Gastrocnemius medialis (tissue), 4 donors: ENCODE measurements around the gene OXT.

Source experiments
- CTCF ChIP-seq, 5 experiments: fragments of 450-650 bp in 3 of 5; fragments of 200-600 bp in 2 of 5; sonication (generic) in 2 of 5; IDR thresholded peaks in 4 of 5; conservative IDR thresholded peaks in 1 of 5; 1 replicate in 4 of 5; 2 replicates in 1 of 5; pipeline ENCODE4 v1.5.1; 2016 to 2019; ENCODE audit warnings: antibody characterized with exemption in 5 of 5, mild to moderate bottlenecking in 3 of 5, moderate library complexity in 3 of 5
- POLR2A ChIP-seq, 2 donors: fragments of 450-650 bp; IDR thresholded peaks; one replicate each; pipeline ENCODE4 v1.6.1; 2017; ENCODE audit warnings: antibody characterized with exemption in 2 of 2, mild to moderate bottlenecking in 2 of 2, moderate library complexity in 2 of 2

DNA sequence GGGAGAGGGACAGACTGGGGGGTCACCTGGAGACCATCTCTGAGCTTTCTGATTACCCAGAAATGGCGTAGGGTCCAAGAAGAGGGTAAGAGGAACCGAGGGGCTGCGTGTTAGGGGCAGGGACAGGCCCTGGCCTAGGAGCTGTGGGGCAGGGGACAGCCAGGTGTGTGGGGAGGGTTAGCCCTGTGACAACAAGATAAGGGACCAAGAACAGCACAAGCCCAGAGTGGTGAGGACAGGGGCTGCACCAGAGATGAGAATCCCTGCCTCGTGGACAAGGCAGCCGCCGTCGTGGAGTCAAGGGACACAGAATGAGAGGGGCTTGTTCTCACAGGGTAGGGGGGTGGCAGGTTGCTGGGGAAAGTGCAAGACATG, 13.6 kb downstream of the OXT start:
- no peak for TF ChIP-seq POLR2A (IDR thresholded peaks at IDR 0.05)
- TF ChIP-seq CTCF (IDR thresholded peaks at IDR 0.05 in 4 of 5, conservative IDR thresholded peaks at IDR 0.05 in 1 of 5): no peak
